GM18520 (cell line): ENCODE results near the gene LFNG.

Source experiments
- ATAC-seq: cut with Tn5 transposase; IDR thresholded peaks from one replicate; pipeline ENCODE4 v1.9.1; 2021; ENCODE audit not compliant: unreplicated experiment

The LFNG gene, protein sequence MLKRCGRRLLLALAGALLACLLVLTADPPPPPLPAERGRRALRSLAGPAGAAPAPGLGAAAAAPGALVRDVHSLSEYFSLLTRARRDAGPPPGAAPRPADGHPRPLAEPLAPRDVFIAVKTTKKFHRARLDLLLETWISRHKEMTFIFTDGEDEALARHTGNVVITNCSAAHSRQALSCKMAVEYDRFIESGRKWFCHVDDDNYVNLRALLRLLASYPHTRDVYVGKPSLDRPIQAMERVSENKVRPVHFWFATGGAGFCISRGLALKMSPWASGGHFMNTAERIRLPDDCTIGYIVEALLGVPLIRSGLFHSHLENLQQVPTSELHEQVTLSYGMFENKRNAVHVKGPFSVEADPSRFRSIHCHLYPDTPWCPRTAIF

GRCh38 chr7:2519119-2519930, at the start of gene LFNG:
TSS of gene LFNG (plus strand) at chr7:2519774. CDS start at chr7:2519862, 88 bp downstream.
- ATAC-seq = peak; percentile 84

DNA sequence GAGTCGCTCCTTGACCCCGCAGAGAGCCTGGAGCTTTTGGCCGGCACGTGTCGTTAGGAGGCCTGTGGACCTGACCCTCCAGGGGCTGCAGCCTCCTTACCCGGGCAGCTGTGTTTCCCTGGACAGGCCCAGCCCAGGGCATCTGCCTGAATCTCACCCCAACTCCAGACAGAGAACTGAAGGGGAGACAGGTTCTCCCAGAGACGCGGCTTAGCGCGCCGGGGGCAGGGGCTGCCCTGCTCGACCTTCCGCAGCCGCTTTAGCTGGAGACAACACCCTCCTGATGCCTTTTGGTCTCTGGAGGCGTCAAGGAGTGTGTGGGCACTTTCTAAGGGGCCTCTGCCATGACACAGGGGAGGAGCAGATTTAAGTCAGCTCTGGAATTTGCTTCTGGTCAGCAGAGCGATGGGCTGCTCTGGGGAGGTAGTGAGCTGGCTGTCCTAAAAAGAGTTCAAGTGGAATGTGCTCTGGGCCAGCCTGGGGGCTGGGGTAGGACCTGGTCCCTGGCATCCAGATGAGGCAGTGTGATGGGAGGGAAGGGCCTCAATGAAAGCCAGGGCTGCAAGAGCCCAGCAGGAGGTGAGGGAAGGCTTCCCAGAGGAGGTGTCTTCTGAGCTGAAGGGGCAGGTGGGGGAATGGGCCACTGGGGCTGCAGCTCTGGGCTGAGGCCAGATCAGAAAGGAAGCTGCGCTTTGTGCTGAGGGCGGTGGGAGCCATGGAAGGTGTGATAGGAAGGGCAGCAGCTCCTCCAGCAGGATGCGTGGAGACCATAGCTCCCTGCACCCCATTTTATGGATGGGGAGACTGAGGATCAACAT, 49.2 kb upstream of the LFNG start:
- no peak for ATAC-seq

DNA sequence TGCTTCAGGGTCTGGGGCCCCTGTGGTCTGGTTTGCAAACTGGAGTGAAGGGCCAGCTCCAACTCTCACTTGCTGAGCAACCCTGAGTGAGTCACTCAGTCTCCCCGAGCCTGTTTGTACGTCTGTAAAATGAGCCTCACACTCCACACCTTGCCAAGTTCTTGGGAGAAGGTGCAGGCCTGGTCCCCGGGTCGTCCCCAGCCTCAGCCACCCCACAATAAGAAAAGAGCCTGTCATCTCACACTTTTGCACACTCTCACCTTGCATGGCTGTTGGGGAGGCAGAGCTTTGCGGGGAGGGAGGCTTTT, 48.6 kb upstream of the LFNG start:
- no peak for ATAC-seq

DNA sequence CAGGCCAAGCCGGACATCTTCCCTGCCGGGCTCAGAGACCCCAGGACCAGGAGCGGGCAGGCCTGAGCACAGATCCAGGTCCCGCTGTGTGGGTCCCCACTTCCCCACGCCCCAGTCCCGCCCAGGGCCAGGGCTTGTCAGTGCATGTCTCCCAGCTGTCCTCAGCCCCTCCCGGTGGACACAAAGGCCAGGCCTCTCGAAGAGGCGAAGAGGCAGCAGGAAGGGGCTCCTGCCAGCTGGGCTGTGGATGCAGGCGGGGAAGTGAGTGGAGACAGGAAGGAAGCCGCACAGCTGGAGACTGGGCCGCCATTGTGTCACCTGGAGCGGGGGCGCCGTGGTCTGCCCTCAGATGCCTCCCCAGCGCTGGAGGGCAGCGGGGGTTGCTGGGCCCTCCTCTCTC, 48.2 kb upstream of the LFNG start:
- no peak for ATAC-seq

GRCh38 chr7:2472739-2473138, 46.8 kb upstream of the LFNG start:
- no peak for ATAC-seq

- ATAC-seq = no peak
Measured at GRCh38 chr7:2473496-2474180, 45.9 kb upstream of the LFNG start.

- ATAC-seq = no peak
Measured at GRCh38 chr7:2474224-2474623, 45.4 kb upstream of the LFNG start.

DNA sequence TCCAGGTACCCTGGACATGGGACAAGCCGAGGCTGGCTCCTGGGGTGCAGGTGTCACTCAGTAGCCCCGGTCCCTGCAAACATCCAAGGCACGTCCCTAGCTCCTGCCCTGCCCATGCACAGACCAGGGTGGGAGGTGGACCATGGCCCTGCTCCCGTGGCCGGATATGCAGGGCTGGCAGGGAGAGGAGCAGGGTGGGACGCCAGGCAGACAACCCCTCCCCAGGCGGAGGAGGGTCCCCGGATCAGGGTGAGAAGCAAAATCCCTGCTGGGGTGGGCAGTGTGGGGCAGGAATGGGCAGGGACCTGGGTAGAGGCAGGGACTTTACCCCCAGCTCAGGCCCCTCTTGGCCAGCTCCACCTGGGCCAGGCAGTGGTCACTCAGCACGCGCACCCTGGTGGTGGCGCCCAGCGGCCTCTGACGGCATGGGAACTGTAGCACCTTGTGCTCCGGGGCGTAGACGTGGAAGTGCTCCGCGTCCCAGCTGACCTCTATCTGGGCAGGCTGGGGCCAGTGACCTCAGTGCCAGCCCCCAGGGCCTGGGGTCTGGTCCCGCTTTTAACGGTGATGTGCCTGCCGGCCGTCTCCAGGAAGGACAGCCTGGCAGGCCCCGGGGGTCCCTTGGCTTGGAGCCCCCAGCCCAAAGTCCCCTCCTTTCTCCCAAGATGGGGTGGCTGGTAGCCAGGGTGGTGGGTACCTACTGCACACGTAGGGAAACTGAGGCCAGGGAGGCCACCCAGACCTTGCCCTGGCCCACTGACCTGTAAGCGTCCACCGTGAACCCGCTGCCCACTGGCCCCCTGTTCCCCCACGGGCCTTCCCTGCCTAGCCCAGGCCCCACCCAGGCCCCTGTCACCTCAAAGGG, 44.5 kb upstream of the LFNG start:
- ATAC-seq = no peak

GRCh38 chr7:2475678-2476015, 43.9 kb upstream of the LFNG start:
- ATAC-seq = no peak

DNA sequence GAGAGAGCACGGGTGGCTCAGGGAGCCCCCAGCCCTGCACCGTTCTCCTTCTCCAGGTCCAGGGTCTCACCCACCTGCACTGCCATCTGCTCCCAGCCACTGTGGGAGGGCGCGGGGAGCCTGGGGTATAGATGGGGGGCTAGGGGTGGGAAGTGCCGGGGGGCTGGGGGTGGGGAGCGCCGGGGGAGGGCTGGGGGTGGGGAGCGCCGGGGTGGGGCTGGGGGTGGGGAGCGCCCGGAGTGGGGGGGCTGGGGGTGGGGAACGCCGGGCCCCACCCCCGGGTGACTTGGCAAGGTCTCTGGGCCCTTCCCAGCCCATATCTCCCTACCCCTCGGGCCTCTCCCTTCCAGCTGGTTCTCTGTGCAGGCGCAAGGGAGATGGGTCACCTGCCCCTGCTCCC, 43.3 kb upstream of the LFNG start, which contains the start of gene GRIFIN:
Gene GRIFIN, minus strand, starts transcription at position 101 of the 400 bp plus-strand sequence. Its CDS starts 15 bp downstream, at position 86.
- no peak for ATAC-seq

GRCh38 chr7:2476776-2477446, 42.7 kb upstream of the LFNG start:
- ATAC-seq = no peak

GRCh38 chr7:2477447-2478398, 41.9 kb upstream of the LFNG start:
- ATAC-seq = no peak

- no peak for ATAC-seq
Measured at GRCh38 chr7:2478399-2478785, 41.2 kb upstream of the LFNG start.

- no peak for ATAC-seq
Measured at GRCh38 chr7:2478800-2479199, 40.8 kb upstream of the LFNG start.

- no peak for ATAC-seq
Measured at GRCh38 chr7:2479276-2480069, 40.1 kb upstream of the LFNG start.

- ATAC-seq = no peak
Measured at GRCh38 chr7:2480070-2480408, 39.5 kb upstream of the LFNG start.

DNA sequence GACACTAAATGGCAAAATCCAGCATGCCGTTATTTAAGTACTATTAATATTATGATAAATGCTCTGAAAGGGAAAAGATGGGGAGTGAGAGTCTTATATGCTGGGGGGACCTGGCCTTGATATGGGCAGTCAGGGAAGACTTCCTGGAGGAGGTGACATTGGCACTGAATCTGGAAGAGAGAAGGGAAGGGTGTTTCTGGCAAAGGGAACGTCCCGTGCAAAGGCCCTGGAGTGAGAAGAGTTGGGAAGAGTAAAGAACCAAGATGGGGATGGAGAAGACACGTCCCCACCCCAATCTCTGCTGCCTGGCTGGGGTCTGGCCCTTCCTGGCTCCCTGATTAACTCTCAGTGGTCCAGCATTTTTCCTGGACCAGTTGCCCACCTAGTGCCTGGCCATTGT, 38.4 kb upstream of the LFNG start:
- ATAC-seq = no peak
